LNCaP clone FGC (cell line): Measurements from ENCODE around the gene NAPA.
"Not testable (repeated sequence)": the region's sequence is repeated elsewhere in the genome, so short reads cannot be mapped to it uniquely, and the experiment has no call there.

ENCODE experiments used
- DNase-seq: peaks from one replicate; pipeline ENCODE4 v3.0.0-alpha.2; 2011; ENCODE audit warnings: low read depth
- H3K4me3 ChIP-seq: 2 replicates; pipeline ENCODE4 v1.5.1; 2011; ENCODE audit warnings: mild to moderate bottlenecking, low read depth, low read length, control low read depth
- TF ChIP-seq, protein P1 (sequence below): IDR thresholded peaks from 2 replicates; pipeline ENCODE4 v1.5.1; 2012; ENCODE audit warnings: mild to moderate bottlenecking; ENCODE audit not compliant: control insufficient read depth, insufficient read depth; ENCODE audit errors: extremely low read depth

NAPA gene

DNA sequence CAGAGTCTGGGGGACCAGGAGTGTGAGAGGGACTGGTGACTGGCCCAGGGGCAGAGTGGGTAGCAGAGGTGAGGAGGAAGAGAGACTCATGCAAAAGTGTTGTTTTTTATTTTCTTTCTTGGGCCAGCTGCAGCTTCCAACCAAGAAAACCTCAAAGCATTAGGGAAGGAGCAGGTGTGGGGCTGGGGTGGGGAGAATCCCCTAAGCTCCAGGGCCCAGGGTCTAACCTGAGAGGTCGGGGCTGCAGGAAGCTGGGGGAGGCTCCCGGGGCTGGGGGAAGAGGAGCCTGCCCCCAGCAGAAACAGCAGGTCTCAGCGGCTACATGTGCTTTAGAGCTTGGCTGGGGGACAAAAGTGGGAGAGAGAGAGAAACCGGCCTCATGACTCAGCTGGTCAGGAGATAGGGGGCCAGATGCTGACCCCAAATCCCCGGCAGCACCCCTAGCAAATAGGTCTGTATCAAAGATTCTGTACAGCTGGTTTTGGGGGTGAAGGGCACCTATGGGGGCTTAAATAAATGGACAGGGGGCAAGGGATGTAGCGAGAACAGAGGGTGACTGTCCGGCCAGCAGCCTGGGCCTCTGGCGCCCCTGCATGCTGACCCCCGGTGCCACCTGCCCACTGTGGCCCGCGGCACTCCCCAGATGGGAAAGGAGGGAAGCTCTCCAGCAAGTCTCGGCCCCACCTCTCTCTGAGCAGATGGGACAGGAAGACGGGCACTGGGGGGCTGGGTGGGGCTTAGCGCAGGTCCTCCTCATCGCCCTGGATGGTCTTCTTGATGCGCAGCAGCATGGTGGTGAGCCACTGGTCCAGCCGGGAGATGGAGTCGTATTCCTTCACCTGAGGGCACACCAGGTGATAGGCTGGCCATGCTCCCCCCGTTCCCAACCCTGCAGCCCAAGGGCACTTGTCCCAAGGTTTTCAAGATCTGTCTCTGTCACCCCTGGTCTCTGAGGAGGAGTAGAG, 27.0 kb downstream of the NAPA start:
- H3K4me3 ChIP-seq: no peak overlapping the region
- no peak for DNase-seq
- TF ChIP-seq, protein P1, sequence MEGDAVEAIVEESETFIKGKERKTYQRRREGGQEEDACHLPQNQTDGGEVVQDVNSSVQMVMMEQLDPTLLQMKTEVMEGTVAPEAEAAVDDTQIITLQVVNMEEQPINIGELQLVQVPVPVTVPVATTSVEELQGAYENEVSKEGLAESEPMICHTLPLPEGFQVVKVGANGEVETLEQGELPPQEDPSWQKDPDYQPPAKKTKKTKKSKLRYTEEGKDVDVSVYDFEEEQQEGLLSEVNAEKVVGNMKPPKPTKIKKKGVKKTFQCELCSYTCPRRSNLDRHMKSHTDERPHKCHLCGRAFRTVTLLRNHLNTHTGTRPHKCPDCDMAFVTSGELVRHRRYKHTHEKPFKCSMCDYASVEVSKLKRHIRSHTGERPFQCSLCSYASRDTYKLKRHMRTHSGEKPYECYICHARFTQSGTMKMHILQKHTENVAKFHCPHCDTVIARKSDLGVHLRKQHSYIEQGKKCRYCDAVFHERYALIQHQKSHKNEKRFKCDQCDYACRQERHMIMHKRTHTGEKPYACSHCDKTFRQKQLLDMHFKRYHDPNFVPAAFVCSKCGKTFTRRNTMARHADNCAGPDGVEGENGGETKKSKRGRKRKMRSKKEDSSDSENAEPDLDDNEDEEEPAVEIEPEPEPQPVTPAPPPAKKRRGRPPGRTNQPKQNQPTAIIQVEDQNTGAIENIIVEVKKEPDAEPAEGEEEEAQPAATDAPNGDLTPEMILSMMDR: no peak

DNA sequence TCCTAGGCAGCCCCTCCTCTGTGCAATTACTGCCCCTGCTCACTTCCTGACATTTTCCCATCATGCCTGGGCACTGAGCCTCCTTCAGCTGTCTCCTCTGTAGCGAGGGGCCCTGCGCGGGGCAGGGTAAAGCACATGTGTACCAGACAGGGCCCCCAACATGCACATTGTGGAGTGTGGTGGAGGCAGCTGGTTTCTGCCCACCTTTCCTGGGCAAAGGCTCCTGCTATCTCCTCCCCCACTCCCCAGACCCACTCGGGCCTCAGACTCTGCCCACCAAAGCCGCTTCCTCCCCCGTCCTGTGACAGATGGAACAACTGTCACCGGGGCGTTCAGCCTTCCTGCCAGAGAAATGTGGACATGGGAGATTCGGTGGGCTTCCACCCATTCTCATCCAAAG, 28.0 kb downstream of the NAPA start:
- DNase-seq: no peak
- H3K4me3 ChIP-seq: no peak overlapping the region
- TF ChIP-seq, protein P1: no peak

DNA sequence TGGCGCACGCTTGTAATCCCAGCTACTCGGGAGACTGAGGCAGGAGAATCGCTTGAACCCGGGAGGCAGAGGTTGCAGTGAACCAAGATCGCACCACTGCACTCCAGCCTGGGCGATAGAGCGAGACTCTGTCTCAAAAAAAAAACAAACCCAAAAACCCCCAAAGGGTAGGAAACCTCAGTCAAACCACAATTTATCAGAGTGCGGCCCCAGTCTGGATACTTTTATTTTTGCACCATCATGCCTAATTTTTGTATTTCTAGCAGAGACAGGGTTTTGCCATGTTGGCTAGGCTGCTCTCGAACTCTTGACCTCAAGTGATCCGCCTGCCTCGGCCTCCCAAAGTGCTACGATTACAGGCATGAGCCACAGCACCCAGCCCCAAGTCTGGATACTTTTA, 28.6 kb downstream of the NAPA start:
- not testable (repeated sequence) for H3K4me3 ChIP-seq, DNase-seq

DNA sequence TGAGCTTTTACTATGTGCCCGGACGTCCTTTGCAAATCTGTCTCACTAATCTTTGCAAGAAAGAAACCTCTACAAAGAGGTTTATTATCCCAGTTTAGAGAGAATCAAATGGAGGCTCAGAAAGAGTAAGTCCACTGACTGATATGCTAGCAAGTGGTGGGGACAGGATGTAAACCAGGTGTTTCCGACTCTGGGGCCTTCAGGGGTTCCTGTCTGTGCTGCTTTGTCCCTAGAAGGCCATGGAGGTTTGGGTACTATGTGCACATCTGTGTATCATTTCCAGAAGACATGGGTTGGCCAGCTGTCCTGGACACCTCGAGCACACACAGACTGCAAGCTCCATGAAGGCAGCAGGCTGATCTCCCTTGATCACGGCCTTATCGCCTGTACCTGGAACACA, 29.7 kb downstream of the NAPA start:
- H3K4me3 ChIP-seq: peak overlapping the region; percentile 61
- no peak for DNase-seq
- TF ChIP-seq, protein P1: no peak

DNA sequence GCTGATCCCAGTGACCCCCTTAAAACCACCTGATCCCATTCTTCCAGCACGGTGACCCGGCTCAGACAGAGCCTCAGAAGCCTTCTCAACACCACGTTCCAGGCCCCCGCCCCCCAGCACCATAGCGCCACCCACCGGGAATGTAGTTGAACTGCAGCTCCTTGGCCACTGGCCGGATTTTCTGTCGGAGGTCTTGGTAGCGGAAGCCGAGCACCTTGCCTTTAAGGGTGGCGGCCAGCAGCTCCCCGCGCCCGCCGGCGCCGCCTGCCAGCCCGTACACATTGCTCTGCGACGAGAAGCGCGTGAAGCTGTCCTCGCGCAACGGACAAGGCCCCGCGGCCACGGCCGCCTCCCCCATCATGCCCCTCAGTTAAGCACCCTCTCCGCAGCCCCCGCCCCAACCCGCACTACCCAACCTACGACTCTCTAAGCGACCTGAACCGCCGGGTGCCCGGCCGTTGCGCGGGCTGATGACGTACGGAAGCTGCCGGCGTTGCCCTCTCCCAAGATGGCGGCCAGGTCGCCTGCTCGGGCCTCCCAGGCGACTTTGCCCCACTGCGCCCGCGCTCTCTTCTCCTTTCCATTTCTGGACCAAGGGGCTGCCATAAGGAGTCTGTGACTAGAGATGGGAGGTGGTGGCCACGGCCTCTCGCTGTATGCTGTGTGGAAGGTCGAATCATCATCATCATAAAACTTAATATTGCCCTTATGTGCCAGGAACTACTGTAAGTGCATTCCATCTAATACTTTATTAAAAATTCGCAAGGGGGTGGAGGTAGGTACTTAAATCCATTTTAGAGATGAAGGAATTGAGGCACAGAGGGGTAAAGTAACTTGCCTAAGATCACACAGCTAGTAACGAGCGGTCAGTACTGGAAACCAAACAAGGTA, 30.8 kb downstream of the NAPA start, which contains the start of gene KPTN:
KPTN (minus strand) TSS at position 420 of the 891 bp plus-strand sequence; CDS start at position 361, 59 bp downstream.
- TF ChIP-seq, protein P1: peak; percentile 72
- peak; percentile 45 for DNase-seq
- H3K4me3 ChIP-seq: peak within 1 kb of the TSS; percentile 61

DNA sequence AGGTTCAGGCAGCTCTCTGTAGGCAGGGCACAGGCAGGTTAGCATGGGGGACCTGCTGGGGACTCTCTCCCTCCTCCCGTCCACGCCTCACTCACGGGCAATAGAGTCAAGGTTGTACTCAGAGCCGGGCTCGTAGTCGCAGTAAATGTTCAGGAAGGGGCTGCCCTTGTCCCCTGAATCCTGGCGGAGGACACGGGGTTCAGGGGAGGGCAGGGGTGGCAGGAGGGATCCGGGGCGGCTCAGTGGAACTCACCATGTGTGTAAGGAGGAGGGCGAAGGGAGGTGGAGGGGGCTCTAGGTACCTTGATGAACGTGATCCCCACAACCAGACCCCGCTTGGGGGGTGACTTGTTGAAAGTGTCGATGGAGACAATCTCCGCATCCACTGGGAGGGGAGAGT, 31.7 kb downstream of the NAPA start:
- no peak for DNase-seq
- TF ChIP-seq, protein P1: no peak
- peak overlapping the region; percentile 61 for H3K4me3 ChIP-seq
